HG02884 (cell line): ENCODE data around the gene AFF4.

Experiments
- ATAC-seq: cut with Tn5 transposase; IDR thresholded peaks from one replicate; pipeline ENCODE4 v1.9.1; 2021; ENCODE audit warnings: mild to moderate bottlenecking, moderate library complexity; ENCODE audit not compliant: unreplicated experiment

The AFF4 gene

GRCh38 chr5:132887283-132887682 lies 76.2 kb downstream of the AFF4 start:
- ATAC-seq: no peak

GRCh38 chr5:132886064-132886823 lies 77.2 kb downstream of the AFF4 start:
- no peak for ATAC-seq

- ATAC-seq: no peak
Measured at GRCh38 chr5:132884548-132884947, 78.9 kb downstream of the AFF4 start.

- ATAC-seq: peak; percentile 54
Measured at GRCh38 chr5:132883261-132883834, 80.1 kb downstream of the AFF4 start.

GRCh38 chr5:132877938-132878337 lies 85.5 kb downstream of the AFF4 start:
- no peak for ATAC-seq

GRCh38 chr5:132877466-132877865 lies 86.0 kb downstream of the AFF4 start:
- no peak for ATAC-seq

GRCh38 chr5:132876020-132876759 lies 87.2 kb downstream of the AFF4 start:
- ATAC-seq: no peak

GRCh38 chr5:132873930-132874271 lies 89.5 kb downstream of the AFF4 start:
- no peak for ATAC-seq

GRCh38 chr5:132873119-132873929 lies 90.1 kb downstream of the AFF4 start, which contains the start of gene LEAP2:
Gene LEAP2 (plus strand): TSS chr5:132873668. CDS start chr5:132873695, 27 bp downstream.
- no peak for ATAC-seq

GRCh38 chr5:132872788-132873118 lies 90.7 kb downstream of the AFF4 start:
- ATAC-seq: no peak

GRCh38 chr5:132871459-132872284 lies 91.8 kb downstream of the AFF4 start:
- ATAC-seq: no peak

GRCh38 chr5:132870801-132871200 lies 92.6 kb downstream of the AFF4 start:
- no peak for ATAC-seq

- no peak for ATAC-seq
Measured at GRCh38 chr5:132868754-132869153, 94.7 kb downstream of the AFF4 start.

- ATAC-seq: no peak
Measured at GRCh38 chr5:132867046-132867451, 96.4 kb downstream of the AFF4 start.

GRCh38 chr5:132866342-132867045 lies 96.9 kb downstream of the AFF4 start, which contains the start of the genes GDF9 and UQCRQ:
Gene GDF9 (minus strand): TSS chr5:132866469. CDS start chr5:132864533, 1,936 bp downstream.
Gene UQCRQ (plus strand): TSS chr5:132866642. CDS start chr5:132866882, 240 bp downstream.
- peak; percentile 99 for ATAC-seq

- ATAC-seq: no peak
Measured at GRCh38 chr5:132865668-132866341, 97.6 kb downstream of the AFF4 start.

- ATAC-seq: no peak
Measured at GRCh38 chr5:132860742-132861141, 102.7 kb downstream of the AFF4 start.

- ATAC-seq: no peak
Measured at GRCh38 chr5:132859889-132860437, 103.5 kb downstream of the AFF4 start.

- ATAC-seq: no peak
Measured at GRCh38 chr5:132856011-132856410, 107.4 kb downstream of the AFF4 start.
